Epithelial cell of esophagus (primary cell): ENCODE measurements around the gene ABCA4.

Source experiments
- DNase-seq: peaks from one replicate; pipeline ENCODE4 v3.0.0; 2010; ENCODE audit warnings: low read depth
- H3K4me3 ChIP-seq: 2 replicates; pipeline ENCODE4 v1.5.1; 2011; ENCODE audit warnings: mild to moderate bottlenecking, low read length, control low read depth
- TF ChIP-seq, protein P1 (sequence below): IDR thresholded peaks from 2 replicates; pipeline ENCODE4 v1.5.1; 2011; ENCODE audit warnings: low read depth, mild to moderate bottlenecking, low read length, control low read depth, inconsistent platforms; ENCODE audit not compliant: insufficient read depth; ENCODE audit errors: missing control alignments

ABCA4 gene

DNA sequence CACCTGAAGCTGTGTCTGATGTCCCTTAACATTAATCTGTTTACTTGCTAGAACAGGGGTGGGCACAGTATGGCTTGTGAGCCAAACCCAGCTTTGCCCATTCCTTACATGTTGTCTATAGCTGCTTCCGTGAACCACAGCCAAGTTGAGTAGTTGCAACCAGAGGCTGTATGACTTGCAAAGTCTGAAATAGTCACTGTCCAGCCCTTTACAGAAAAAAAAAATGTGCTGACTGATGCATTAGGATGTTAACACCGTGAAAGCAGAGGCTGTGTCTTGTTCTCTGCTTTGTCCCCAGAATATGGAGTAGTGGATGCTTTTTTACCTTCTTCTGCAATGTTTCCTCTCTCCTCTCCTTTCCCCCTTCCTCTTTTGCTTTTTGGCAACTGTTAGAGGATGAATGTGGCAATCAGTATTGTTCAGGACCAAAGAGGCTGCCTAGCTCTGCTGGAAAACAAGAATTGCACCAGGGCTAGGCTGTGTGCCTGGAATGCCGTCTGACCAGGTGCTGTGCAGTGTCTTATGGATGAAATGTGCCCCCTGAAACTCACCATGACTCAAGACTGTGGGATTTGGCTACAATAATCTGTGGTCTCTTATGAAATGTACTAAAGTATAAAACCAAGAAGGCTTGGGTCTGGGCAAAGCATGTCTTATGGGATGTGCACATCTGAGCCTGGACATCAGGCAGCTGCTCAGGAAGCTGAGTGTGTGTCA, 132.2 kb downstream of the ABCA4 start:
- DNase-seq, result peak; percentile 98

DNA sequence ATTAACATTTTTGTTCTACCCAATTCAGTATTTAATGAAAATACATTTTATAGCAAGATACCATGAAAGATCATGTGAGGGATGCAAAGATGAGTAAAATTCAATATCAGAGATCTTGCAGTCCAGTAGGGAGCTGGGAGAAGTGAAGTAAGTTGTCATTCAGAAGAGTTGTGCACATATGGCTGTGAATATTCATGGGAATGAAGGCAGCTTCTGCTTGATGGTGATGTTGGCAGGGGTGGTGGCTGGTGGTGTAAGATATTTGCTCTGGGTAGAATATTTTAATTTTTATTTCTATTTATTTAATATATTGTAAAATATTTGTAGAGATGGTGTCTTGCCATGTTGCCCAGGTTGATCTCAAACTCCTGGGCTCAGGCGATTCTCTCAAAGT, 139.7 kb downstream of the ABCA4 start:
- no peak for DNase-seq

More for the DNA sequence above, 132.2 kb downstream of the ABCA4 start:
- TF ChIP-seq, protein P1, sequence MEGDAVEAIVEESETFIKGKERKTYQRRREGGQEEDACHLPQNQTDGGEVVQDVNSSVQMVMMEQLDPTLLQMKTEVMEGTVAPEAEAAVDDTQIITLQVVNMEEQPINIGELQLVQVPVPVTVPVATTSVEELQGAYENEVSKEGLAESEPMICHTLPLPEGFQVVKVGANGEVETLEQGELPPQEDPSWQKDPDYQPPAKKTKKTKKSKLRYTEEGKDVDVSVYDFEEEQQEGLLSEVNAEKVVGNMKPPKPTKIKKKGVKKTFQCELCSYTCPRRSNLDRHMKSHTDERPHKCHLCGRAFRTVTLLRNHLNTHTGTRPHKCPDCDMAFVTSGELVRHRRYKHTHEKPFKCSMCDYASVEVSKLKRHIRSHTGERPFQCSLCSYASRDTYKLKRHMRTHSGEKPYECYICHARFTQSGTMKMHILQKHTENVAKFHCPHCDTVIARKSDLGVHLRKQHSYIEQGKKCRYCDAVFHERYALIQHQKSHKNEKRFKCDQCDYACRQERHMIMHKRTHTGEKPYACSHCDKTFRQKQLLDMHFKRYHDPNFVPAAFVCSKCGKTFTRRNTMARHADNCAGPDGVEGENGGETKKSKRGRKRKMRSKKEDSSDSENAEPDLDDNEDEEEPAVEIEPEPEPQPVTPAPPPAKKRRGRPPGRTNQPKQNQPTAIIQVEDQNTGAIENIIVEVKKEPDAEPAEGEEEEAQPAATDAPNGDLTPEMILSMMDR, result no peak
- no peak overlapping the region for H3K4me3 ChIP-seq

DNA sequence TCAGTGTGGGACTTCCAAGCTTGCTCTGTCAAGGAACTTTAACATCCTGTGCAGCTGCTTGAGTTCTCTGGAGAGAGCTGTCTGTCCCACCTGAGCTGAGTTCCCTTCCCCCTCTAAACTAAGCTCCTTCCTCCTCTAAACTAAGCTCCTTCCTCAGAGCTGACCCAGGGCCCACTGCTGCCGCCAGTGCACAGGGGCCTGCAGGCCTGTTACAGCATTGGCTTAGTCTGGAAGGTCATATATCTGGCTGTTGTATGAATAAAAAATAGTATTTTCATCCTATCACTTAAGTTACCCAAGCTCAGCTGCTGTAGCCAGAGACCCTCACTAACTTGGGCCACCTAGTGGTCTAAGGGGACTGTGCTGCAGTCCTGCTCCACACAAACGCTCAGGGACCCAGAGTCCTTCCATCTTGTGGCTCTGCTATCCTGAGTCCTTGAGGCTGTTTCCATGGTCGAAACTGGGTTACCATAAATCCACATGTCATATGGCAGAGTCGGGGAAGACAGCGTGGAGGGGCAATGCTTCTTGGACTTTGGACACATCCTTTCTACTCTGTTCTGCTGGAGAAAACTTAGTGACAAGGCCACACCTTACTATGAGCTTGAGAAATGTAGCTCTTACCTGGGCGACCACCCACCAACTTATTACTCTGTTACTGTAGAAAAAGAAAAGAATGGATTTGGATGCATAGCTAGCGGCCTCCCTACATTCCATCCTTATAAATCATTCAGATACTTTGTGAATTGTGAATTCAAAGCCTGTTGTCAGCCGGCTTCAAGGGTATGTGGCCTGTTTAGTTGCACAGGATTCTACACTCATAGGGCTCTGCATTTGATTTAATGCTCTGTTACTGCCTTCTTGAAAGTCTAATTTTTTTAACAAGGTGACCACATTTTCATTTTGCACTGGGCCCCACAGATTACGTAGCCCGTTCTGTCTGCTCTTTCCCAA, 140.4 kb downstream of the ABCA4 start:
- TF ChIP-seq, protein P1, result peak; percentile 18
- peak; percentile 49 for DNase-seq
- H3K4me3 ChIP-seq, result no peak overlapping the region

More for the DNA sequence above, 139.7 kb downstream of the ABCA4 start:
- no peak overlapping the region for H3K4me3 ChIP-seq
- TF ChIP-seq, protein P1, result no peak

DNA sequence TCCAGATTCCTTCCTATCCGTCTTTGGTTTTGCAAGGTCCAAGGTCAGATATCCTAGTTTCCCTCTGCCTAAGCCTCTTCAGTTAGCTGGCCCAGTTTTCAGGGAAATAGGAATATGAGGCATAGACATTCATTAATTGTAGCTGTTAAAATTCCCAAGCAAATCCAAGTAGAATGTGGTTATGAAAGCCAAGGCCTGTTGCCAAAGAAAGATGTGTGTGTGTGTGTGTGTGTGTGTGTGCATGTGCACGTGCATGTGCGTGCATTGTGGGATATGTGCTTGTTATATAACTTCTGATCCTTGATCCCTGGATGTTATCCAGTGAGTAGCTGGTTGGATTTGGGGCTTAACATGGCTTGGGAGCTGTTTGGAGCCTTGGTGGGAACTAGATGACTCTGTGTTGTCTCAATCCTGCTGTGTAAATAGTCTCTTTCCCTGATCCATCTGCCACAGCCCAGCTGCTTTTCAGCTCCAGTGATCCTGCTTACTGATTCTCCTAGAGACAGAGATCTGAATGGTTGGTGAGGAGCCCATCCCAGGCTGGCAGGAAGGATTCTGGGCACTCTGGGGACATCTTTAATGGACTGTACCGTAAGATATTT, 141.1 kb downstream of the ABCA4 start:
- H3K4me3 ChIP-seq, result no peak overlapping the region
- DNase-seq, result peak; percentile 33
- TF ChIP-seq, protein P1, result no peak

DNA sequence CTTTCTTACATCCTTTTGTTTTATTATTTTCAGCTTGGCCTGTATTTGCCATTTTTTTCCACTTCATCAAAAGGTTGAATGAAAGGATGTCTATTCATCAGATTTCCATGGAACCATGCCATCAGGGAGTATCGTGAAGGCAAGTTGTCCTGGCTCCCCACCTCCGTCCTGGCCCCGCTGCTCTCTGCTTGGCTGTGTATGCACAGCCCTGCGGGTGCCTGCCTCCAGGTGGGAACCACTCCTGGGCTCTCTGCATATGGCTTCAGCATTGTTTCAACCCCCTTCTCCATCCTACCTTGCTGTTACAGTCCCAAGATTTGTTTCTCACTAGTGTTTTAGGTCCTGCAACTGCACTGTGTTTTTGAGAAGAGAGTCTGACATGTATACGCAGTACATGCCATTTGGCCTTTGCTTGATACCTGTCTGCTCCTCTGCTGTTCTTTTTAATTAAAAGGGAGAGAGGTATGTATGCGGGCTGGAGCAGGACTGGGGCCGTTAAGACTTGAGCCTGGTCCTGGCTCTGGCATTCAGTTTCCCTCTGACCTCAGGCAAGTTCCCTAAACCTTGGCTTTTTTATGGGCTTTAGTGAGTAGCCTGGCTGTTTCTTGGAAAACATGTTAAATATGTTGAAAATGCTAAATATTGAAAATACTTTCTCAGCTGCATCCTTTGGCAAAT, 141.8 kb downstream of the ABCA4 start:
- H3K4me3 ChIP-seq, result no peak overlapping the region
- TF ChIP-seq, protein P1, result no peak
- DNase-seq, result no peak

DNA sequence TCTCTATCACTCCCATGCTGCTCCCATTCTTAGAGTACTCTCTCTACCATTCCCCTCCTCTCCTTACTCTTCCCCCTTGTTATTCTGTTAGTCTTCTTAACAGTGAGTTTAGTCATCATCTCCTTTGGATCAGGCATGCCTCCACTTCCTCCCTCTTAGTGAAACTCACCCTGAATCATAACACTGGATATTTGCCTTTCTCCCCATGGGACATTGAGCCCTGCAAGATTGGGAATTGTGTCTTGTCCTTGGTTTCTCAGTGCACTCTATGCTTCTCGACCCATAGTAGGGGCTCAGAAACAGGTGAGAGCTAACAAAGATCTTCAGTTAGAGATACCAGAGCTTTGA, 143.4 kb downstream of the ABCA4 start:
- DNase-seq, result peak; percentile 86
- TF ChIP-seq, protein P1, result no peak

More for the DNA sequence above, 143.4 kb downstream of the ABCA4 start:
- no peak overlapping the region for H3K4me3 ChIP-seq
